GM19468 (cell line): ENCODE results near the gene OSBP2.

Source experiments
- ATAC-seq: cut with Tn5 transposase; IDR thresholded peaks from one replicate; pipeline ENCODE4 v1.9.1; 2021; ENCODE audit warnings: mild to moderate bottlenecking, moderate library complexity, moderate number of reproducible peaks; ENCODE audit not compliant: unreplicated experiment; ENCODE audit errors: extremely low read depth

OSBP2 gene

DNA sequence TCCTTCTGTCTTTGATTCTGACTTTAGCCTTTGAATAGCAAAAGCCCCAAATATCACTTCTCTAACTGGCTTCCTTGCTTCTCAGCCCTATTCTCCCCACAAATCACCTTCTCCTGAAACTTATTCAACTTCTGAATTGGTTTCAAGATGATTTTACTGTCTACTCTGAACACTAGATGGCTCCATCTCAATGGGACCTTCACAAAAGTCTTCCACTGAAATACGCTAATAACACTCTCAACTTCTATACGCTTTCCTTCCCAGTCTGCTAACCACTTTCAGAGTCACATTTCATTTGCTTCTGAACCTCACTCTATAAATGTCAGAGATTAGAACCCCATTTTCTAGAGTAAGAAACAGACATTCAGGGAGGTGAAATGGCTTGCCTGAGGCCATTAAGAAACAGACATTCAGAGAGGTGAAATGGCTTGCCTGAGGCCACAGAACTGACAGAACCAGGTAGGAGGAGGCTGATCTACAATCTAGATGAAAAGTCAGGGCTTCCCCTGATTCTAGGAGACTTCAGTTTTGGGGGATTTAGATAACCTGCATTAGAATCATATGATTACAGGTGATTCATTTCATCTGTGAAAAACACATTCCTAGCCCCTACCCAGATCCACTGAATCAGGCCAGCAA, 253.3 kb downstream of the OSBP2 start:
- no peak for ATAC-seq

DNA sequence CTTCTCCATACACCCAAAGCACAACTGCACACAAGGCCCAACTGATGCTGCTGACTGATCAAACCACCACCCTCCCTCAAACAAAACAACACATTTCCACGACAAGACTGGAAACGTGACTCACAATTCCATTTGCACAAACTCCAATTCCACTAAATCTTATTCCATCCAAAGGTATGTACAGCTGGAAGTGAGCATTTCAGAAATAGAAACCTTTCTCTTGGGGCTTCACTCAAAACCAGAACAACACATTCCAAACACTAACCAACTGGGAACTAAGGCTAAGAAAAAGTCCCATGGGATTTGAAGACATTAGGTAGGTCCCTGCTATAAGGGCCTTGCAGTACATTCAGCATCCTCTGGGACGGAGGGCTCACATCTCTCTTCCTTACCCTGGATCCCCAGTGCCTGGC, 254.3 kb downstream of the OSBP2 start:
- ATAC-seq = no peak

DNA sequence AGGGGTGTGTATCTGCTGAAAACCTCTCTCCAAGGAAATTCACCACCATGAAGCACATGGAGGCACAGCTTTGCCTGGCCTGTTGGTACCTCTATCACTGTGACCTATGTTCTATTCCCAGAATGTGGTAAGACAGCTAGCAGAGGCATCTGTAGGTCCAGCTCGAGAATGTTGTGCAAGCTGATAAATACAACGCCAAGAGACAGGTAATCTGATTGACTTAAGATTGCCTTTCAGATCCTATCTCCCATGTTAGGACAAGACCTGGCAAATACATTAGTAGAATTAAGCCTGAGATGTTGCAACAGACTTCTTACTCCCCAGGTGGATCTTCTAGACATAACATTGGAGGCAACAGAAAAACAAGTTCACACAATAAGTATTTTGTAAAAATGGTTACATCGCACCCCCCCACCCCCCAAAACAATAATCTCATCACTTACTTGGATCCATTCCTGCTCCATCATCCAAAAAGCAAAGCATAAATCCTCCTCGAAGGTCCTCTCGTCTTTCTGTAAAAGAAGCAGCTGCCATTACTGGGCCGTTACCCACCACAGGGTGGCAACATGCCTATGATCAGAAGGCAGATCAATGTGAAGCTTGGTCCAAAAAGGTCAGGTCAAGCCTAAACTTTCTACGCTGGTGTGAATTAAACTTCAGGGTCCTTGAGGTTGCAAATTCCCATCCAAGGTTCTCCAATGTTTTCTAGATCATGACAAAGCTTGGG, 255.4 kb downstream of the OSBP2 start:
- ATAC-seq = no peak

DNA sequence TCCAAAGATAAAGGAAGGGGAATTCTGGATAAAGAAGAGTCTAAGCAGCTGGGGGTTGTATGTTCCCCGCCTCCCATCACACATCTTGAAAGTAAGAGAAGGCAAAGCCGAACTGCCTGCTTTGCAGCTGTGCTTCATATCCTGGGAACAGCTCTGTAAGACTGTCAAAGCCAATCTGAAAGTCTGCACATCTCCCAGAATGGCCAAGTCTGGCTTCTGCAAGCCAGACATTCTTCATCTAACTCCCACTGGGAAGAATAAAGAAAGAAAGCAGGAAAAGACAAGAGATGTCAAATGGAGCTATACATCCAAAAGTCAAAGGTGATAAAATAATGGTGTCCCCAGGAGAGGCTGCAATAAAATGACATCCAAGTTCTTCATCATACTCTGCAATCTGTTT, 258.5 kb downstream of the OSBP2 start:
- ATAC-seq = no peak

DNA sequence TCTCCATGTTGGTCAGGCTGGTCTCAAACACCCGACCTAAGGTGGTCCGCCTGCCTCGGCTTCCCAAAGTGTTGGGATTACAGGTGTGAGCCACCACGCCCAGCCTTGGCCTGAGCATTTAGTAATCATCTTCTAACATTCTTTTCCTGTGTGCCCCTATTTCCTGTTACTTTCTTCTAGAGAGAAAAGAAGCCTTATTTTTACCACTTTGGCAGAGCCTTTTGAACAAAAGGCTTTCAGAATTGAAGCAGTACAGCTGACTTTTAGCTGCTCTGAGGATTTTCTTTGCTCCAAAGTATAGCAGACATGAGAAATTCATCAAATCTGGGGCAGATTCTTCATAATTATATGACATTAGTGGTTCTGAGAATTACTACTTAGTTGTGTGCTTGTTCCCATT, 260.5 kb downstream of the OSBP2 start:
- ATAC-seq = no peak
